HG02840 (cell line): ENCODE measurements around the gene KIAA1217.

Experiments
- ATAC-seq: cut with Tn5 transposase; IDR thresholded peaks from one replicate; pipeline ENCODE4 v1.9.1; 2021; ENCODE audit warnings: mild to moderate bottlenecking, moderate library complexity, moderate number of reproducible peaks; ENCODE audit not compliant: unreplicated experiment, low FRiP score

The KIAA1217 gene

GRCh38 chr10:24207781-24208611, 942 bp upstream of the KIAA1217 start:
- no peak for ATAC-seq

GRCh38 chr10:24209432-24209771, 464 bp downstream of the KIAA1217 start:
- ATAC-seq, result peak; percentile 39

- peak; percentile 50 for ATAC-seq
These were observed 1.1 kb downstream of the KIAA1217 start for GRCh38 chr10:24209946-24210491.

- ATAC-seq, result no peak
These were observed 1.6 kb downstream of the KIAA1217 start for GRCh38 chr10:24210501-24210900.

- no peak for ATAC-seq
These were observed 4.3 kb downstream of the KIAA1217 start for GRCh38 chr10:24213266-24213665.

- no peak for ATAC-seq
These were observed 4.9 kb downstream of the KIAA1217 start for GRCh38 chr10:24213881-24214280.

- ATAC-seq, result no peak
These were observed 5.8 kb downstream of the KIAA1217 start for GRCh38 chr10:24214762-24215161.

- ATAC-seq, result no peak
These were observed 6.3 kb downstream of the KIAA1217 start for GRCh38 chr10:24215196-24215595.

GRCh38 chr10:24215603-24216002, 6.7 kb downstream of the KIAA1217 start:
- no peak for ATAC-seq

GRCh38 chr10:24219963-24220362, 11.0 kb downstream of the KIAA1217 start:
- no peak for ATAC-seq

GRCh38 chr10:24223341-24223740, 14.4 kb downstream of the KIAA1217 start:
- no peak for ATAC-seq

- no peak for ATAC-seq
These were observed 15.0 kb downstream of the KIAA1217 start for GRCh38 chr10:24223953-24224352.

- no peak for ATAC-seq
These were observed 19.7 kb downstream of the KIAA1217 start for GRCh38 chr10:24228642-24229041.

GRCh38 chr10:24229909-24230308, 21.0 kb downstream of the KIAA1217 start:
- no peak for ATAC-seq

- no peak for ATAC-seq
These were observed 22.3 kb downstream of the KIAA1217 start for GRCh38 chr10:24231200-24231599.

GRCh38 chr10:24234784-24235183, 25.8 kb downstream of the KIAA1217 start:
- ATAC-seq, result no peak

GRCh38 chr10:24235471-24235870, 26.5 kb downstream of the KIAA1217 start:
- no peak for ATAC-seq

- no peak for ATAC-seq
These were observed 29.0 kb downstream of the KIAA1217 start for GRCh38 chr10:24237801-24238395.

- no peak for ATAC-seq
These were observed 29.7 kb downstream of the KIAA1217 start for GRCh38 chr10:24238519-24239247.

GRCh38 chr10:24239289-24240040, 30.5 kb downstream of the KIAA1217 start:
- ATAC-seq, result no peak
